Measurements from ENCODE around the gene CENPO. TPM values are rescaled to one million over a fixed set of nuclear protein-coding genes. Genes with fewer than 3 reads are reported as not detected.
"Not testable (repeated sequence)": the region's sequence is repeated elsewhere in the genome, so short reads cannot be mapped to it uniquely, and the experiment has no call there.

The CENPO gene
- total and polyA plus RNA-seq, 2 experiments from 2014 or later: 13.2 to 13.3 TPM

GRCh38 chr2:24797644-24798043, 4.4 kb downstream of the CENPO start:
- no peak overlapping the region for H3K4me2 ChIP-seq (ENCODE audit: unreplicated experiment)
- peaks cover 79% of the 10 kb centered on the region for H3K79me2 ChIP-seq (ENCODE audit: insufficient read depth)
- no peak overlapping the region for H3K4me3 ChIP-seq
- in situ Hi-C loops (cut with MboI): no loop called here
- H3K9me3 ChIP-seq (ENCODE audit: low read depth): no peaks in the 10 kb centered on the region
- H3K9ac ChIP-seq: no peak overlapping the region
- no peak overlapping the region for H3K27ac ChIP-seq
- H4K20me1 ChIP-seq (ENCODE audit: insufficient read depth): no peaks in the 10 kb centered on the region
- no peaks in the 10 kb centered on the region for H3K27me3 ChIP-seq (replicated peaks; ENCODE audit: insufficient read depth)
- no peaks in the 10 kb centered on the region for H3K9me2 ChIP-seq (ENCODE audit: insufficient read depth)
- WGBS, 2 experiments (ENCODE audit: low coverage in 1 of 2, low lambda C conversion rate in 2 of 2, missing lambda C conversion rate in 2 of 2): 100% methylated on average over 2 of the region's 2 CpGs
- TF ChIP-seq EZH2phosphoT487 (IDR thresholded peaks at IDR 0.05; ENCODE audit: insufficient read depth, low read depth): no peak
- TF ChIP-seq EZH2 (IDR thresholded peaks at IDR 0.05; ENCODE audit: insufficient read depth, poor library complexity, severe bottlenecking): no peak
- no peak for DNase-seq
- H3K4me1 ChIP-seq (ENCODE audit: insufficient read depth): peaks cover 10% of the 10 kb centered on the region
- H3F3A ChIP-seq (ENCODE audit: insufficient read depth): peaks cover 9% of the 10 kb centered on the region; the same call in 1 of the 2 replicates
- H3K36me3 ChIP-seq (ENCODE audit: low read depth): no peaks in the 10 kb centered on the region
- H2AFZ ChIP-seq: no peak overlapping the region

- 92 to 96% methylated on average over 4 to 5 of the region's 5 CpGs for WGBS, 2 experiments (ENCODE audit: low coverage in 1 of 2, low lambda C conversion rate in 2 of 2, missing lambda C conversion rate in 2 of 2)
- peaks cover 66% of the 10 kb centered on the region for H3K79me2 ChIP-seq (ENCODE audit: insufficient read depth)
Measured at GRCh38 chr2:24800487-24800886, 7.3 kb downstream of the CENPO start.

GRCh38 chr2:24805811-24806660, 12.8 kb downstream of the CENPO start:
- in situ Hi-C loops (cut with MboI); H3K27ac ChIP-seq: not testable (repeated sequence)
- peaks cover 70% of the 10 kb centered on the region for H3K79me2 ChIP-seq (ENCODE audit: insufficient read depth)

More at GRCh38 chr2:24800487-24800886, 7.3 kb downstream of the CENPO start:
- in situ Hi-C loops (cut with MboI); DNase-seq; H3K9me2 ChIP-seq (ENCODE audit: insufficient read depth); H3K27ac ChIP-seq; H3F3A ChIP-seq (ENCODE audit: insufficient read depth); H4K20me1 ChIP-seq (ENCODE audit: insufficient read depth); H3K4me2 ChIP-seq (ENCODE audit: unreplicated experiment); H3K9ac ChIP-seq; H3K4me1 ChIP-seq (ENCODE audit: insufficient read depth); H2AFZ ChIP-seq; H3K4me3 ChIP-seq; H3K27me3 ChIP-seq (replicated peaks; ENCODE audit: insufficient read depth); H3K36me3 ChIP-seq (ENCODE audit: low read depth); H3K9me3 ChIP-seq (ENCODE audit: low read depth): not testable (repeated sequence)

GRCh38 chr2:24806661-24807036, 13.4 kb downstream of the CENPO start:
- no peak for TF ChIP-seq EZH2phosphoT487 (IDR thresholded peaks at IDR 0.05; ENCODE audit: insufficient read depth, low read depth)
- TF ChIP-seq EZH2 (IDR thresholded peaks at IDR 0.05; ENCODE audit: insufficient read depth, poor library complexity, severe bottlenecking): no peak
- Histone ChIP-seq H3K9me2 (ENCODE audit: insufficient read depth) (no peaks in the 10 kb centered on the region), H3K36me3 (ENCODE audit: low read depth) (no peaks in the 10 kb centered on the region), H3K79me2 (ENCODE audit: insufficient read depth) (peaks cover 73% of the 10 kb centered on the region), H3K27me3 (replicated peaks; ENCODE audit: insufficient read depth) (no peaks in the 10 kb centered on the region), H3K4me2 (ENCODE audit: unreplicated experiment) (no peak overlapping the region), H3F3A (ENCODE audit: insufficient read depth) (peaks cover 6% of the 10 kb centered on the region; the same call in 1 of the 2 replicates), H3K4me1 (ENCODE audit: insufficient read depth) (peaks cover 6% of the 10 kb centered on the region), H3K9me3 (ENCODE audit: low read depth) (no peaks in the 10 kb centered on the region), H2AFZ (no peak overlapping the region), H3K9ac (no peak overlapping the region), H4K20me1 (ENCODE audit: insufficient read depth) (no peaks in the 10 kb centered on the region), H3K27ac (no peak overlapping the region), H3K4me3 (no peak overlapping the region)
- no peak for DNase-seq
- in situ Hi-C loops (cut with MboI): no loop called here

More at GRCh38 chr2:24805811-24806660, 12.8 kb downstream of the CENPO start:
- H3K9me2 ChIP-seq (ENCODE audit: insufficient read depth); H3K9me3 ChIP-seq (ENCODE audit: low read depth); H3K4me2 ChIP-seq (ENCODE audit: unreplicated experiment); H3K27me3 ChIP-seq (replicated peaks; ENCODE audit: insufficient read depth); H3K4me1 ChIP-seq (ENCODE audit: insufficient read depth); H2AFZ ChIP-seq; H3K9ac ChIP-seq; H3K4me3 ChIP-seq; DNase-seq; H3F3A ChIP-seq (ENCODE audit: insufficient read depth); H3K36me3 ChIP-seq (ENCODE audit: low read depth); H4K20me1 ChIP-seq (ENCODE audit: insufficient read depth): not testable (repeated sequence)
- WGBS, 2 experiments (ENCODE audit: low coverage in 1 of 2, low lambda C conversion rate in 2 of 2, missing lambda C conversion rate in 2 of 2): 92 to 94% methylated on average over 25 of the region's 25 CpGs

Data from GM23248 (cell line).